ENCODE results near the gene TSPO2.

DNA sequence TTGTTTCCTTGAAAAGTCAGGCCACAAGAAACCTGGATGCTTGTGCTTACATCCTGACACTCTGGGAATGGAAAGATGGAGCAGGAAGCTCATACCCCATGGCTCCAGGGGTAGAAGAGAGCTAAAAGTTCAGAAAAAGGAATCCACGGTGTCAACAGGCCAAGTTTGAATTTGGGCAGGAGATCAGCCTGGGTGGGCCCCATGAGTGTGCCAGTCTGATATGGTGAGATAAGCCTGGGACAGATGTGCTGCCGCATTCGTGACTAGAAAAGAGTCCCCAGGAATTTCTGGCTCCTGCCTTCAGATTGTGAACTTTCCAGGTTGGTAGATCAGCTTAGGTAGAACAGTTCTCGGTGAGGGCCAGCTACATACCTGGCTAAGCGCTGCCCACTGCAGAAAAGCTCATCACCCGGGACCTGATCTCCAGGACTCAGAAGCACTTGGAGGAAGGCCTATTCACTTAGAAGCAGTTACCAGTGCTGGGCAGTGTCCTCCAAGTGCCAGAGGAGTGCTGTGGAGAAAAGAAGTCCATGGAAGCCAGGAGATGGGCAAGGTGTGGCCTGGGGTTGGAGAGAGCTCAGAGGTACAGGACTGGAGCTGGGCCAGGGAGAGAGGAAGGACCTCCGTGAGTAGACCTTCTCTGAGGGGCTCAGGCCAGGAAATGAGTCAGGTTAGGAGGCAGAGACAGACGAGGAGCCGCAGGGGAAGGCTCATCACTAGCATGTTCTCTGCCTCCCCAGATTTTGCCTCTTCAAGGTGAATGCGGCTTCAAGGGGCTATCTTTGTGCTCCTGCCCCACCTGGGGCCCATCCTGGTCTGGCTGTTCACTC is at the start of gene TSPO2:
- TF ChIP-seq, protein P1, sequence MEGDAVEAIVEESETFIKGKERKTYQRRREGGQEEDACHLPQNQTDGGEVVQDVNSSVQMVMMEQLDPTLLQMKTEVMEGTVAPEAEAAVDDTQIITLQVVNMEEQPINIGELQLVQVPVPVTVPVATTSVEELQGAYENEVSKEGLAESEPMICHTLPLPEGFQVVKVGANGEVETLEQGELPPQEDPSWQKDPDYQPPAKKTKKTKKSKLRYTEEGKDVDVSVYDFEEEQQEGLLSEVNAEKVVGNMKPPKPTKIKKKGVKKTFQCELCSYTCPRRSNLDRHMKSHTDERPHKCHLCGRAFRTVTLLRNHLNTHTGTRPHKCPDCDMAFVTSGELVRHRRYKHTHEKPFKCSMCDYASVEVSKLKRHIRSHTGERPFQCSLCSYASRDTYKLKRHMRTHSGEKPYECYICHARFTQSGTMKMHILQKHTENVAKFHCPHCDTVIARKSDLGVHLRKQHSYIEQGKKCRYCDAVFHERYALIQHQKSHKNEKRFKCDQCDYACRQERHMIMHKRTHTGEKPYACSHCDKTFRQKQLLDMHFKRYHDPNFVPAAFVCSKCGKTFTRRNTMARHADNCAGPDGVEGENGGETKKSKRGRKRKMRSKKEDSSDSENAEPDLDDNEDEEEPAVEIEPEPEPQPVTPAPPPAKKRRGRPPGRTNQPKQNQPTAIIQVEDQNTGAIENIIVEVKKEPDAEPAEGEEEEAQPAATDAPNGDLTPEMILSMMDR (IDR thresholded peaks at IDR 0.05), result no peak
- TF ChIP-seq POLR2A (IDR thresholded peaks at IDR 0.05), result no peak

Data from ovary (tissue), 3 donors.